Brain microvascular endothelial cell (primary cell): Measurements from ENCODE around the gene YAP1.

Experiments
- DNase-seq: peaks from one replicate; pipeline ENCODE4 v3.0.0-alpha.2; 2020
- H3K27ac ChIP-seq: fragments of 250-450 bp; sonication (Bioruptor Pico); 2 replicates; pipeline ENCODE4 v1.5.1; 2020; ENCODE audit warnings: mild to moderate bottlenecking, moderate library complexity
- H3K27me3 ChIP-seq: fragments of 250-450 bp; sonication (Bioruptor Pico); replicated peaks from 2 replicates; pipeline ENCODE4 v1.5.1; 2020; ENCODE audit warnings: mild to moderate bottlenecking
- H3K36me3 ChIP-seq: fragments of 250-450 bp; sonication (Bioruptor Pico); replicated peaks from 2 replicates; pipeline ENCODE4 v1.5.1; 2020; ENCODE audit warnings: mild to moderate bottlenecking
- H3K4me3 ChIP-seq: 2 replicates; pipeline ENCODE4 v1.5.1; 2011; ENCODE audit warnings: low read depth, mild to moderate bottlenecking, control low read depth, low read length, moderate library complexity
- CTCF ChIP-seq: IDR thresholded peaks from 2 replicates; pipeline ENCODE4 v1.5.1; 2011; ENCODE audit warnings: low read depth, mild to moderate bottlenecking, moderate library complexity, low read length, control low read depth, inconsistent platforms; ENCODE audit errors: missing control alignments
- in situ Hi-C: cut with HindIII; loops from 2 replicates; pipeline ENCODE4 v1.10.0; 2017; ENCODE audit warnings: low sequenced_read_pairs, low pct_ligation_motif_present

Gene YAP1

GRCh38 chr11:102097186-102097585, 13.1 kb upstream of the YAP1 start:
- DNase-seq, result no peak
- in situ Hi-C loops, result no loop called here
- no peaks in the 10 kb centered on the region for H3K27me3 ChIP-seq
- H3K4me3 ChIP-seq, result no peak overlapping the region
- H3K27ac ChIP-seq, result no peak overlapping the region
- no peak for TF ChIP-seq CTCF
- no peaks in the 10 kb centered on the region for H3K36me3 ChIP-seq

- H3K27ac ChIP-seq, result no peak overlapping the region
Measured at GRCh38 chr11:102099755-102100154, 10.5 kb upstream of the YAP1 start.

DNA sequence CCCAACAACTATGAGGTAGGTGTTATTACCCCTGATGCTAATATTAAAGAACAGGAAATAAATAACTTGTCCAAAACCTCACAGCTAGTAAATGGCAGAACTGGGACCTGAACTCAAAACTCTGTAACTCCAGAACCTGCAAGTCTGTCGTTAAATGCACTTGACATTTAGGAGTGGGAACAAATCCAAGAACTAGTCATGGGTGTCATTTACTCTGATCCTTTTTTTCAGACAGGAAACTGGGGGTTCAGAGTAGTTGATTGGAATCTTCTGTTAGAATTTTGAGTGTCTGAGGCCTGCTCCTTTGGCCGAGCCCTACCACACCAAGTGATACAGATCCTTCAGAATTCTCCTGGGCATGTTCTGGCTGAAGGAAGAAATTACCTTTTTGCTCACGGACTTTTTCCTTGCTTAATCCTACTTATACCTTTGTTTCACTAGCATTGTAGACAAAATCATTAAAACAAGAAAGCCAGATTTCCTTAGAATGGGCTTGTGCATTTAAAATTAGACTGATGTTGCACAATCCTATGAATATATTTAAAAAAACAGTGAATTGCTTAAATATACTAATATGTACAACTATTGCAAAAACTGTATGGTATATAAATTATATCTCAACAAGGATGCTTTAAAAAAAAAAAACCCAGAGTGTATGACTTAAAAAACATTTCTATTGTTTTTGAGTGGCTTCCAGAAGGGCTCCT, 1.4 kb upstream of the YAP1 start:
- H3K27ac ChIP-seq, result no peak overlapping the region
- in situ Hi-C loops, result no loop called here

More at GRCh38 chr11:102099755-102100154, 10.5 kb upstream of the YAP1 start:
- Histone ChIP-seq H3K4me3 (no peak overlapping the region), H3K27me3 (no peaks in the 10 kb centered on the region), H3K36me3 (no peaks in the 10 kb centered on the region)
- in situ Hi-C loops, result no loop called here
- DNase-seq, result no peak
- no peak for TF ChIP-seq CTCF

DNA sequence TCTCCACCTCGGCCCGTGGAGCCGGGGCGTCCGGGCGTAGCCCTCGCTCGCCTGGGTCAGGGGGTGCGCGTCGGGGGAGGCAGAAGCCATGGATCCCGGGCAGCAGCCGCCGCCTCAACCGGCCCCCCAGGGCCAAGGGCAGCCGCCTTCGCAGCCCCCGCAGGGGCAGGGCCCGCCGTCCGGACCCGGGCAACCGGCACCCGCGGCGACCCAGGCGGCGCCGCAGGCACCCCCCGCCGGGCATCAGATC, 439 bp downstream of the YAP1 start:
- Histone ChIP-seq H3K27ac (peak overlapping the region; percentile 96), H3K36me3 (no peaks in the 10 kb centered on the region), H3K4me3 (peak overlapping the region; percentile 85), H3K27me3 (no peaks in the 10 kb centered on the region)
- DNase-seq, result no peak
- no peak for TF ChIP-seq CTCF
- in situ Hi-C loops, result no loop called here

More for the DNA sequence above, 1.4 kb upstream of the YAP1 start:
- H3K36me3 ChIP-seq, result no peaks in the 10 kb centered on the region
- H3K4me3 ChIP-seq, result no peak overlapping the region
- H3K27me3 ChIP-seq, result no peaks in the 10 kb centered on the region
- DNase-seq, result no peak
- TF ChIP-seq CTCF, result no peak

DNA sequence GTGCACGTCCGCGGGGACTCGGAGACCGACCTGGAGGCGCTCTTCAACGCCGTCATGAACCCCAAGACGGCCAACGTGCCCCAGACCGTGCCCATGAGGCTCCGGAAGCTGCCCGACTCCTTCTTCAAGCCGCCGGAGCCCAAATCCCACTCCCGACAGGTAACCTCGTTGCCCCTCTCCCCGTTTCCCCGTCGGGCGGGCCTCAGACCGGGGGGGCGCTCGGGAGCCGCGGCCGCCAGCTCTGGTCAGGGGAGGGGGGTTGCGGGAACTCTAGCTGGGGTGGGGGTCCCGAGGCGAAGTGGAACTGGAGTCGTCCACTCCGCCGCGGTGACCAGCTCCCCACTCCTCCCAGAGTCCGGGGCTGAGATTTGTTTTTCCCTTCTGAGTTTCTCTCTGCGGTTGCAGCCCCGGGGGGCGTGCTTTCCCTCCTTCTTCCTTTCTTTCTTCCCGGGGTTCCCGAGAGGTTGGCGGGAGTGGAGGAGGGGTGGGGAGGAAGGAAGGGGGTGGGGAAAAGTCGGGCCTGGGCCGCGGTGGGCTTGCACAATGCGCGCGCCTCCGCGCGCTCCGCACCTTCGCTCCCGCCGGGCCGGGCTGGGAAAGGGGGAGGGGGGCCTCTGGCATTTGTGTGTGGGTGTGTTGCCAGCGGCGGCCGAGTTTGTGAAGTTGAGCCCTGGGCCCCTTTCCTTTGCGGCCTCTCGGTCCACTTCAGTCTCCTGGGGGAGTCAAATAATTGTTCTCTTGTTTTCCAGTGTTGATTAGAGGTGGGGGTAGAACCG, 952 bp downstream of the YAP1 start:
- in situ Hi-C loops, result no loop called here
- Histone ChIP-seq H3K36me3 (no peaks in the 10 kb centered on the region), H3K27ac (peak overlapping the region; percentile 96), H3K27me3 (no peaks in the 10 kb centered on the region), H3K4me3 (peak overlapping the region; percentile 85)
- DNase-seq, result peak; percentile 80
- peak; percentile 43 for TF ChIP-seq CTCF
